ENCODE results near the gene TAGLN2.

TAGLN2 gene

DNA sequence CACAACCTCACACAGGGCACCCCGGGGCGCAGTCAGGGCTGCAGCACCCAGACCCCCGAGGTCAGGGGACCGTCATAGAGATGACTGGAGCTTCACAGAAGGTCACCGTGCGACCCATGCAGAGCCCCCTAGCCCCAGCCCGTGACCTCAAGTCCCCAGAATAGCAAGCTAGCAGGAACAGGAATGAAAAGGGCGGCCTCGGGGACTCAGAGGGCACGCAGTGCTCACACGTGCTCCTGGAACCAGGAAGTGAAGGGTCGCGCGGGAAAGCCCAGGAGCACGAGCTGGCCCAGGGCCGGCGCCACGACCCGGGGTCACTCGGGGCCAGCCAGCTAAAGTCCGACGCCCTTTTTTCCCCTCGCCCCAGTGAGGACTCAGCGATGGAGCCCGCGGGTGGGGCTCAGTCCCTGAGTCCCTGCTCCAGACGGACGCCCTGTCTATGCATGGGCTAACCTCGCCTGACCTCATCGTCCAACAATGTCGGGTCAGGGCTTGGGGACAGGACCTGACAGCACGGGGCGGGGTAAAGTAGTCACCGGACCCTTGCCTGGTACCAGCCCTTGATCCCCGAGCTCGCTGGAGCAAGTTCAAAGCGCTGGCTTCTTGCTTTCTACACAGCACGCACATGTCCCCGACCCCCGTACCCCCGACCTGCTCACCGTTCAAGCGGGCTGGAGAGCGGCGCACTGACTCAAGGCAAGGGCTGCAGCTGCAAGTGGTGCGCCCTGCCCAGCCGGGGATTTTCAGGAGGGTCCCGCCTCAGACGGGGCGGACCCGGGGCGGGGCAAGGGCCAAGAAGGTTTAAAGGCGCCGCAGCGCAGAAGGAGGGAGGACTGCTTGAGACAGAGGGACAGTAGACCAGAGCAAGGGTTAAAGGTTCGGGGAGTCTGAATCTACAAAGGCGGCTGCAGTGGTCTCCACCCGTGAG, at the start of gene TAGLN2:
Gene TAGLN2, minus strand, starts transcription at position 717 of the 928 bp plus-strand sequence. CDS start 4,998 bp downstream, outside the sequence.
- peak; percentile 97 for DNase-seq

DNA sequence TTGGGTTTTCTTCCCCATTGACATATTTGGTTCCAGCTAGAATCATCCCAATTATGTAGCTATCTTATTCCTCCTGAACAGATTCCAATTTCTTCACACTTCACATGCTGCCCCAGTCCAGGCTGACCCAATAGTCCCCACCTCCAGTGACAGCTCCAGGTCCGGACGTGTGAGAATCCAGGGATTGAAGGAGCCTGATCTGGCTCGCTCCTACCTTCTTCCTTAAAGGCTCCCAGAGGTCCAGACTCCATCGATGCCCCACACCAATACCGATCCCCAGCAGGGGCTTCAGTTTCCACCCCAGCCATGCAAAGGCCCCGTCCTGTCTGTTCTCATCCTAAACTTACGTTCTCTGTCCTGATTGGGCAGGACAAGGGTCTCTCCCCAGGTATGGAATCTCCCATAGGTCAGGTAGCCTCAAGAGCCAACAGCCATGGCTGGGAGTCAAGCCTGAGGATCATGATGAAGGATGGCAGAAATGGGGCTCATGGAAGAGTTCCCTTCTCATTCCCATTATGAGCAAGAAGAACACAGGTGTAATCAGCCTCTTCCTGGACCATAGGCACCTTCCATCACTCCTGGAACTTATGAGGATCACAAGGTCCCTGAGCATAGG, 49.2 kb upstream of the TAGLN2 start:
- no peak for DNase-seq

GRCh38 chr1:159973350-159973940, 48.1 kb upstream of the TAGLN2 start:
- no peak for DNase-seq

DNA sequence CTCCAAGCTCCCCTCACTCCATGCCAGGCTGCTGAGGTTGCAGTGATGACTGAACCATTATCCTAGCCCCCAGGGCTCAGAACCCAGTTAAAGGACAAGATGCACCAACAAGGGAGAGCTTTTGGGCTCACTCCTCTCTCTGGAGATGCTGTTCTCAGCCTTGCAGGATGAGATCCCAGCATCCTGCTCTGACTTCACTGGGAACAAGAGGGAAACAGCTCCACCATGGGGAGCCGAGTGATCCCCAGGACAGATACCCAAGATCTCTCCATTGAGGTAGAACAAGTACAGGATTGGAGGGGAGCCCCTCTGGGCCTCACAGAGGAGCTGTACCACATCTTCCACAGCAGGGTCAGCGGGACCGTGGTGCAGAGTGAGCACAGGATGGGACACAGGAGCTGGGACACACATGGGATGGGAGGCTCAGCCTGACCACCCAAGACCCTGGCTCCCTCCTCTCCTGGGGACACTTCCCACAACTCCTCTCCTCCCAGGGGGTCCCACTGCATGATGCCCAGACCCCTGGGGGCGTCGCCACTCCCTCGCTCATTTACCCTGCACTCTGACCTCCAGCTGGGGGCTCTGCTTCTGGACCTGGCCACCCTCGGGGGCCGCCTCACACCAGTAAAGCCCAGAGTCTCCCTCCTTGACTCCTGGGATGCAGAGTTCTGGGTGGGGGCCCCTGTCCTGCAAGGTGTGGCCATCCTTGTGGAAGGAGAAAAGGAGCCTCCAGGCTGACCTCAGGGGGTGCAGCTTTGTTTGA, 47.3 kb upstream of the TAGLN2 start:
- DNase-seq: no peak

GRCh38 chr1:159970932-159971342, 45.6 kb upstream of the TAGLN2 start:
- no peak for DNase-seq

DNA sequence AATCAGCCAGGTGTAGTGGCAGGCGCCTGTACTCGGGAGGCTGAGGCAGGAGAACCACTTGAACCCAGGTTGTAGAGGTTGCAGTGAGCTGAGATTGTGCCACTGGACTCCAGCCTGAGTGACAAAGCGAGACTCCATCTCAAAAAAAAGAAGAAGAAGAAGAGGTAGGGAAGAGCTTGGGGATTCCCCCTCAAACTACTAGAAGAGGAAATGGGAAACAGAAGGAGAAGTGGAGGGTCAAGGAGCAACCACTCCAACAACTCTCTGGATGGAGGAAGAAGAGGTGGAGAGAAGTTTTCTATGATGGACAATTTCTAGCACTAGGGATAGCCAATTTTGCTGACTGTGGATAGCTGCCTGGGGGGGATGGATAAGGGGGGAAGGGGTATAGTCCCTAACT, 43.6 kb upstream of the TAGLN2 start:
- no peak for DNase-seq

DNA sequence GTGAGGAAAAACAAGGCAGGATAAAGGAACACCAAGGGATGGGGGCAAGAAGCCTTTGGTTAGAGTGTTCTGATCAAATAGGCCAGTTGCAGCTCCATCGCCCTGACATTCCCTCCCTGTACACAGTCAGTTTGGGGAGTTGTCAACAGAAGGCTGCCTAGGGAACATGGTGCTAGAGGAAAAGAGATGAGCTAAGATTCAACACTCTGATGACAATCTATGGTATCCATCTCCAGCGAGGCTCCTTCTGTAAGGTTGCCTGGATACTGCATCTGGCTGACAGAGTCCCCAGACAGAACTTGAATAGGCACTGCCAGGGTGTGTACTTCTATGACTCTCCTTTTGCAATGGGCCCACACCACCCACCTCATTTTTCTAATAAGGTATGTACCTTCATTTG, 40.0 kb upstream of the TAGLN2 start:
- DNase-seq: no peak

GRCh38 chr1:159964144-159964543, 38.8 kb upstream of the TAGLN2 start:
- DNase-seq: no peak

DNA sequence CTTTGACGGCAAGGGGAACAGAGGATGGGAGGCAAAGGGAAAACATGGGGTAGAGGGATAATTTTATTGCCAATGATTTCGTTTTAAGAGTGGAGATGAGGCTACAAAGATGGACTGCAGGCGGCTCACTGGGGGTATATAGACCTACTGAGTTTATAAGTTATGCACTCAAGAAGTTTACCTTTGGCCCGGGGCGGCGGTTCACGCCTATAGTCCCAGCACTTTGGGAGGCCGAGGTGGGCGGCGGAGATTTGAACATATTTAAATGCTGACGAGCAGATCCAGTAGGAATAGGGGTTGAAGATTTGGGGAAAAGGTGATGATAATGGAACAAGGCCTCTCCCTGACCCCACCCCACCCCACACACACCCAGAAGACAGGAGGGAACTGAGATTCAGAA, 36.9 kb upstream of the TAGLN2 start:
- DNase-seq: no peak

DNA sequence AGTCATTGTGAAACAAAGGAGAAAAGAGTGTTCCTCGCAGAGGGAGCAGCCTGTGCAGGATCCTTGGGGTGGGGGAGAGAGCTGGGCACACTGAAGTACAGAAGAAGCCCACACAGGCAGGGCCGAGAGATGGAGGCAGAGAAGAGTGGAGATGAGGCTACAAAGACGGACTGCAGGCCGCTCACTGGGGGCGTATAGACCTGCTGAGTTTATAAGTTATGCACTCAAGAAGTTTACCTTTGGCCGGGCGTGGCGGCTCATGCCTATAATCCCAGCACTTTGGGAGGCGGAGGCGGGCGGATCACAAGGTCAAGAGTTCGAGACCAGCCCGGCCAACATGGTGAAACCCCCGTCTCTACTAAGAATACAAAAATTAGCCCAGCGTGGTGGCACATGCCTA, 36.3 kb upstream of the TAGLN2 start:
- DNase-seq: no peak

DNA sequence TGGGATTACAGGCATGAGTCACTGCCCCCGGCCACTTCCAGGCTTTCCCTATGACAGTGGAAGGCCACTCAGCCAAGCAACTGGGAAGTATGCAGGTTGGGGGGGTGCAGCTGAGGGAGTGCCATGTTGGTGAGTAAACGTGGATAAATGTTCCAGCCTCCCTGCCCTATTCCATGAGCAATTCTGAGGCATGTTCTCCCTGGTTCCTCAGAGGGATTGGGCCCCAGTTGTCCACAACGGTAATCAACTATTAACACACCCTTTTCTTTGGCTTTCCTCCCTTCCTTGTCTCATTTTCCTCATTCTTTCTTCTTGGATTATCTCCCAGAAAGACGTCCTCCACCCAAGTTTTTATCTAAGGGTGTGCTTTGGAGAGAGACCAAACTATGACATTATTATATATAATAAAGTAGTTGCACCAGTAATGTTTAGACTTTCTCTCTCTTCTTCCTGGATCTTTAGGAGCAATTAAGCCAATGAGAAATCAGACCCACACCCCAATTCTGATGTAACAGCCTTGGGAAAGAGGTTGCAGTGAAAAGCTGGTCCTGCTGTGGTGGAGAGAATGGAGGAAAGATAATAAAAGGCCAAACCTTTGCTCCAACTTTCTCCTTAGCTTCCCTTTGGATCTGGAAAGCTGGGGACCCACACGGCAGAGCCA, 35.5 kb upstream of the TAGLN2 start:
- DNase-seq: no peak

- no peak for DNase-seq
Observed at GRCh38 chr1:159959451-159959850, 34.1 kb upstream of the TAGLN2 start.

DNA sequence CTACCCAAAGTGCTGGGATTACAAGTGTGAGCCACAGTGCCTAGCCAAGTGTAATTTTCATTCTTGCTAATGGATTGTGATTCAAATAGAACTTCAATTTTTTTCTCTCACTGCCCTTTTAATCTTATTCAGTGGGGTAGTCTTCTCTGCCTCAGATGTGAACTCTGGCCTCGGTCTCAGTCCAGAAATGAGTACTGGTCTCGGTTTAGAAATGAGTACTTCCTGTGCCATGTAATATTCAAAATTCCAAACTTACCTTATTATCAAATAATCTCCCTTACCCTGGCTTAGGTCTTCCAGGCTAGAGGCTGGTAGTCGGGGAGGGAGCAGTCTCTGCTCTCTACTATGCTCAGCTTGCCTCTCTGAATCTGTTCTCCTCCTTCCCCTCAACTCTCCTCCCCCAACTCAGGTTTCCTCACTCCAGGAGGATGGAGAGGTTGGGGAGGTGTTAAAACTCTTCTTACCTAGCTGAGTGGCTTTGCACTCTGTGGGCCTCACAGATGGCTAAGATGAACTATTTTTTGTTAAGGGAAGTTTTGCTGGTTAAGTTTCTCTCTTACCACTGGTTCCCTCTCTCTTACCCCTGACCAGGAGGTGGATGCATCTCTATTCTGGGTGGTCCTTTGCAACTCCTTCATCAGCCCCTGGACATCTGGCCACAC, 33.5 kb upstream of the TAGLN2 start:
- no peak for DNase-seq

GRCh38 chr1:159957824-159958268, 32.5 kb upstream of the TAGLN2 start:
- DNase-seq: no peak

DNA sequence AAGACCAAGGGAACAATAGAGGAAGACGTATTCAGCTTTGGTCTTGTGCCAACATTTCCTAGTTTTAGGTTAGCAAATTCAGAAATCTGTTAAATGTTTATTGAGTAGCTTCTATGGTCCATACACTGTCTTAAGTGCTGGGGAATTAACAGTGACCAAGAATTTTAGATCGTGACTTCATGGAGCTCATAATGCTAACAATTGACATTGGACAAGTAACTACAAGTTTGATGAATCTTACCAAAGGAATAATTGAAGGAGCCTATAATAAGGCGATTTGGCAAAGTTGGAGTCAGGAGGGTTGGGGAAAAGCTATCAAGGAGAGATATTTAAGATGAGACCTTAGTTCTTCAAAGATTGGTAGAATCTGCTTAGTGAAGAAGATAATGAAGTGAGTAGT, 30.1 kb upstream of the TAGLN2 start:
- DNase-seq: no peak

GRCh38 chr1:159953536-159954515, 28.5 kb upstream of the TAGLN2 start, which contains the start of gene SLAMF9:
SLAMF9 (minus strand) TSS chr1:159954237; CDS start chr1:159954137, 100 bp downstream.
- peak; percentile 59 for DNase-seq

DNA sequence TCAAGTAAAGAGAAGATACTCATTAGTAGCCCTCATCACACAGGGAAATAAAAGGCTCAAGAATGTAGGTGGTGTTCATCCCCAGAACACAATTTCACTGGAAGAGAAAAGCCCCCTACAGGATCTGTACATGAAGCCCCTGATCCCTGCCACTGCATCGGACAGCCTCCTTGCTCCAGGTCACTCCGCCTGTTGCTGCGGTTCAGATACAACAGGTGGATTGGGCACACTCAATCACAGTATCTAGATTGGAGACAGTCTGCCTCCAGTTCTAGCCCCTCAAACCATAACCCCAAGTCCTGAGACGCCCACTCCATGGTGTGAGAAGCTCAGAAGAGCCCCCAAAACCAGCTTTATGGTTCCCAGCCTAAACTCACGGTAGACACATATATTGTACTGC, 27.6 kb upstream of the TAGLN2 start:
- DNase-seq: no peak

GRCh38 chr1:159951551-159951950, 26.2 kb upstream of the TAGLN2 start:
- DNase-seq: no peak

- no peak for DNase-seq
Observed at GRCh38 chr1:159951016-159951415, 25.7 kb upstream of the TAGLN2 start.

DNA sequence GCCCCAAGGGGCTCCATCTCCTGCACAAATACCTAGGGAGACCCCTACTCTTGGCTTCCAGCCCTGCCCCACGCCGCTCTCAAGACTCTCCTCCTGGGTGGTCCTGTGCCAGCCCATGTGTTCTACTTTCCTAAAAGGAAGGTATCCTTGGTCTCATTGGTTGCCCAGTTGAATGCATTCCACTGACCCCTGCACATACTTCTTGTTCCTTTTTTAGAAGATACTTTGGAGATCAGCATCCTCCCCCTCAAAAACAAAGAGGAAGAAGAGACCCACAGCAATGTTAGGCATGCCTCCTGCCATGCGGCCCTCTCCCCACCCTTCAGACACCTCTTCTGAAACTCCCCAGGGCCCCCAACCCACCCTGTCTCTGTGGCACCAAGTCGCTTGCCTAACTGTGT, 24.7 kb upstream of the TAGLN2 start:
- DNase-seq: no peak

GRCh38 chr1:159949123-159949522, 23.8 kb upstream of the TAGLN2 start:
- DNase-seq: no peak

All from NCI-H82 (cell line).